ENCODE data around the gene SEPTIN5. TPM values are rescaled to one million over a fixed set of nuclear protein-coding genes. Genes with fewer than 3 reads are reported as not detected.
"Not testable (repeated sequence)": the region's sequence is repeated elsewhere in the genome, so short reads cannot be mapped to it uniquely, and the experiment has no call there.

SEPTIN5 gene
- total RNA-seq = 10 to 100 TPM; 22.9 to 29.8 TPM
- long read RNA-seq, donor 1, transcript SEPT5-201 (11 exons, 1,588 nt) = major isoform, 13 of 21 reads
- long read RNA-seq, donor 1, partial matches to known transcripts = 6 of 21 reads
- long read RNA-seq, donor 1, other reads (novel, unspliced or antisense) = 0 of 21 reads
- long read RNA-seq, donor 2, transcript SEPT5-201 (11 exons, 1,588 nt) = major isoform, 121 of 148 reads
- long read RNA-seq, donor 2, partial matches to known transcripts = 4 of 148 reads
- long read RNA-seq, donor 2, other reads (novel, unspliced or antisense) = 20 of 148 reads

DNA sequence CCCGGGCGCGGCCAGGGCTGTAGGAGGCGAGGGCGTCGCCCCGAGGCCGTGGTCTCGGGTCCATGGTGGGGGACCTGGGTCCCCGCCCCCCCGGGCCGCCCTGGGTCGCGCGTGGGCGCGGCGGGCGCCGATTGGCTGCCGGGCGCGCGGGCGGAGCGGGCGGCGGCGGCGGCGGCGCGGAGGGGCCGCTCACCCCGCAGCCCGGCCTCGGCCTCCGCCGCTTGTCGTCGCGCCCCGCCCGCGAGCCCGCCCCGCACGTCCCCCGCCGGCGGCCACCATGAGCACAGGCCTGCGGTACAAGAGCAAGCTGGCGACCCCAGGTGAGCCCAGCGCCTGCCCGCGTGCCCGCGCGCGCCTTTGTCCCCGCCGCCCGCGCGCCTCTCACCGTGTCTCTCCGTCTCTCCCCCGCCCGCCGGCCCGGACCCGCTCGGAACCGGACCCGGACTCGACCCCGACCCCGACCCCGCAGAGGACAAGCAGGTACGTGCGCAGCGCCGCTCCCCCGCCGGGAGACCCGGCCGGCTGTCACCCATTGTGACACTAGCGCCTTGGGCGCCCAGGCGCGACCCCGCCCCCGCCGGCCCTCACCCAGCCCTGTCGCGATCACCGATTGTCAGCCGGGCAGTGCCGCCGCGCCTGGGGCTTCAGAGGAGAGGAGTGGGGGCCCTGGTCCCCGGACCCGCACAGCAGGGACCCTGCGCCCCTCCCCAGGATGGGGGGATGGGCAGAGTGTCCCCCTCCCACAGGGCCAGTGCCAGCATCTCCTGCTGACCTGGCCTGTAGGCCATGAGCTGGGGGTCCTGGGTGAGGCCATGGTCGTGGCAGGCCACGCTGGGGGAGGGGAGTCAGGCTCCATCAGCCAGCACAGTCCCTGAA, at the start of gene SEPTIN5:
Gene SEPTIN5, plus strand, starts transcription at position 192 of the 876 bp plus-strand sequence. Its CDS starts 86 bp downstream, at position 278.
- no peak for DNase-seq (ENCODE audit: low spot score)
- intact Hi-C loops (cut with DNase I) = loop anchor here in 1 of 2 donors (5.0 kb wide), 1 partner anchor 32 kb away; no protein-coding TSS in a partner anchor

DNA sequence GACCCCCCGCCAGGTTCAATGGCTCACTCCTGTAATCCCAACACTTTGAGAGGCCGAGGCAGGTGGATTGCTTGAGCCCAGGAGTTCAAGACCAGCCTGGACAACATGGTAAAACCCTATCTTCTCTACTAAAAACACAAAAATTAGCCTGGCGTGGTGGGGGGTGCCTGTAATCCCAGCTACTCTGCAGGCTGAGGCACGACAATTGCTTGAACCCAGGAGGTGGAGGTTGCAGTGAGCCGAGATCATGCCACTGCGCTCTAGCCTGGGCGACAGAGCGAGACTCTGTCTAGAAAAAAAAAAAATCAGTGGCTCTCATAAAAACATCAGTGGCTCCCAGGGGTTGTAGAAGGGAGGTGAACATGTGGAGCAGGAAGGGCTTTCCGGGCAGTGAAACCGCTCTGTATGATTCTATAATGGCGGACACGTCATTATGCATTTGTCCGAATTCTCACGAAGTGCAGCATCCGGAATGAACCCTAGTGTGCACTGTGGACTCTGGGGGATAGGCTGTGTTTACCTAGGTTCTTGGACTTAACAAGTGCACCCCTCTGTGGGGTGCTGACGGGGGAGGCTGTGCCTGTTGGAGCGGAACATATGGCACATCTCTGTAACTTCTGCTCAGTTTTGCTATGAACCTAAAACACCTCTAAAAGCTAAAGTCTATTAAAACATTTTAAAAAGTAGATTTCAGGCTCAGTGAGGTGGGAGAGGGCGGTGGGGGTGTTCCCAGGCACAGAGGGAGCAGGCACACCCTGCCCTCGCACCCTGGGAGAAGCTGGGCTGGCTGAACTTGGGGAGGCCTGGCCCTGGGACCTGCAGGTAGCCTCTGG, 49.1 kb upstream of the SEPTIN5 start:
- intact Hi-C loops (cut with DNase I) = no loop called here
- no peak for DNase-seq (ENCODE audit: low spot score)

DNA sequence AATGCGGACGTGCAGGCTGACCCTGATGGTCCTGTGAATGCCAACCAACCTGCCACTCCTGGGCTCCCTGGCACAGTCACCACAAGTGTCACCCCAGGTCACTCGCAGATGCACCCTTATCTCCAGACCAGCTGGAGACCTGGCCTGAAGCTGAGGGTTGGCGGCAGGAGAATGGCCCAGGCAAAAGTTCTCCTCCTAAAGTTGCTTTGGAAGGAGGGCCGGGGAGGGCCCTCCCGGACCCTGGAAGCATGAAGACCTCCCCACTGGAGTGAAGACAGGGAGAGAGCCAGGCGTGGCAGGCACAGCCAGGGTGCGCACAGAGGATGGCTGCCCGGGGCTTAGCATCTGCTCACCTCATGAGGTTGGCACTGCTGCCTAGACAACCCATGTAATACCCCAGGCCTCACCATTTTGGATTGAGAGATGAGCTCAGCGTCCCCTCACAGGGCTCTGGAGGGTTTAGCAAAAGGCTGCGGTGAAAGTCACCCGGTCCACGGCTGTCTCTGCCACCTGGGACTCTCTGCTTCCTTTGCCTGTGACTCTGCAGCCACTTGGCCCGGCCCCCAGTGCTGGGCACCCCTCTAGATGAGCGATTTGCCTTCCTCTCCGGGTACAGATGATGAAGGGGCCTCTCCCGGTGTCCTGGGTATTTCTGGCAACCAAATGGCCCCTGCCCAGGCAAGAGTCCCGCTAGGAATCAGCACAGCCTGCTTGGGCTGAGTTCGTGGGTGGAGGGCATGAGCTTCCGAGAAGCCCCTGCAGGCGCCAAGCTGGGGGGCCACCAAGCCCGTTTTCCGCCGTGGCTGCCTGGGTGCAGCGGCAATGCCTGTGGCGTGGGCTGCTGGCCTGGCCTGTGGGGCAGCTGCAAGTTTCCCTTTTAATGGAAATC, 48.3 kb upstream of the SEPTIN5 start:
- intact Hi-C loops (cut with DNase I) = no loop called here
- DNase-seq (ENCODE audit: low spot score) = no peak

DNA sequence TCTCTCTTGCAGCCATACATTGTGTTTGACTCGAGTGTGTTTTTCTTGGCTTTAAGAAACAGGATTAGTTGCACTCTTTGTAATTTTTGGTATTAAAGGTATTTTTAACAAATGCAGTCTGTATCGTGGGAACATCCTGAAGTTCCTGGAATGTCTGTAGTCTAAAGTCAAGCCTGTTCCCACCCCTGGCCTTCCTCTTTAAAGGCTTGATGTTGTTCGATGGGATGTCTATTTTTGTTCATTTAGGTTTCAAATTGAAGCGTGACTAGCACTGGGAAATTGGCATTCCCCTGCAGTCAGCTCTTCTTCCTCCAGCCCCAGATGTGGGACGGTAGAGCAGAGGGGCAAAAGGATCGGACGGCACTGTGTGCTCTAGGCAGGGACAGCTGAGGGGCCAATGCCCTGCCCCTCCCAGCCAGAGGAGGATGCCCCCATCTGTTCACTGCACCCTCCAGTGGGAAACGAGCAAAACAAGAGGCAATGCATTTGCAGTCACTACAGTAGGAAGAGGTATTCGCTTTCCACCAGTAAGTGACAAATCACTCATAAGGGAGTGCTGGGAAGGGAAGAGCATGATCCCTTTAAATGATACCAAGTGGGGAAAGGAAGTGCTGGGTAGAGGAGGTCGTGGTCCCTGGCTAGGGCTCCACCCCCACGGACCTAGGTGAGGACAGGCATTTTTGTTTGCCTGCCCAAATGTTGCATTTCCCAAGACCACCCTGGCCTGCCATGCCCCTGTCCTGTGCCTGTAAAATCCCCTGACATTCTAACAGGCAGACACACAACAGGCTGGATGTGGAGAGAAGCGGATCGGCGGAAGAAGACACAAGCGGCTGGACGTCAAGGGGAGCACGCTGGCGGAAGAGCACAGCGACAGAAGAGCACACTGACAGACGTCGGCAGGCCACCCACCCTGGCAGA, 47.4 kb upstream of the SEPTIN5 start:
- intact Hi-C loops (cut with DNase I) = no loop called here

DNA sequence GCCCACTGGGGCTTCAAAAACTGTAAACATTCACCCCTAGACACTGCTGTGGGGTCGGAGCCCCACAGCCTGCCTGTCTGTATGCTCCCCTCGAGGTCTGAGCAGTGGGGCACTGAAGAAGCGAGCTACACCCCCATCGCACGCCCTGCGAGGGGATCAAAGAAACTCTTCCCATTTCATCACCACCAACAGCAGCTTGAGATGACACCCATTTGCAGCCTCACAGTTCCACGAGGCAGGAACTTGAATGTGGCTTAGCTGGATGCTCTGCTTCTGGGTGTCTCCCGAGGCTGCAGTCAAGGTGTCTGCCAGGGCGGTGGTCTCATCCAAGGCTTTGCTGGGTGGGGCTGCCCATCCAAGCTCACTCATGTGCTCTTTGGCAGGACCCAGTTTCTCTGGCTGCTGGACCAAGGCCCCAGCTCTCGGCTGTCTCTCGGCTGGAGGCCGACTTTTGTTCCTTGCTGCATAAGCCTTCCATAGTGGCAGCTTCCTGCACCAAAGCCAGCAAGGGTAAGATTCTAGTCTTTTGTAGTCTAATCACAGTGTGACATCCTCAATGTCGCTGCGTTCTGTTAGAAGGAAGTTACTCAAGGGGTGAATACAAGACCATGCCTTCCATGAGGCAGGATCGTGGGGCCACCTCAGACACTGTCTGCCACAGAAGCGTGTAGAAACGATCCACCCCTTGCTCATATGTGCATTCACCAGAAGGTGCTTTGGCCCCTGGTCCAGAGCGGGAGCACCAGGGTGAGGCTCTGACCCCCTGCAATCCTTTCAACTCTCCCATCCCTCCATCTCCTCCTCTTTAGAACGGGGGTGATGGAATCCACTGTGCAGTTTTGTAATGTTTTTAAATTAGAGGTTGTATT, 46.2 kb upstream of the SEPTIN5 start:
- intact Hi-C loops (cut with DNase I) = no loop called here
- DNase-seq (ENCODE audit: low spot score) = no peak

More for the DNA sequence above, 47.4 kb upstream of the SEPTIN5 start:
- no peak for DNase-seq (ENCODE audit: low spot score)

DNA sequence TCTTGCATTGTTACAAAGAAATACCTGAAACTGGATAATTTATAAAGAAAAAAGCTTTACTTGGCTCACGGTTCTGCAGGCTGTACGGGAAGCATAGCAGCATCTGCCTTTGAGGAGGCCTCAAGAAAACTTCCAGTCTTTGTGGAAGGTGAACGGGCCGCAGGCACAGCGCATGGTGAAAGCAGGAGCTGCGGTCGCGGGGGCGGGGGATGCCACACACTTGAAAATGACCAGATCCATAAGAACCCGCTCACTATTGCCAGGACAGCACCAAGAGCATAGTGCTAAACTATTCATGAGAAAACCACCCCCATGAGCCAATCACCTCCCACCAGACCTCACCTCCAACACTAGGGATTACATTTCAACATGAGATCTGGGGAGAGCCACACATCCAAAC, 45.6 kb upstream of the SEPTIN5 start:
- no peak for DNase-seq (ENCODE audit: low spot score)
- intact Hi-C loops (cut with DNase I) = no loop called here

DNA sequence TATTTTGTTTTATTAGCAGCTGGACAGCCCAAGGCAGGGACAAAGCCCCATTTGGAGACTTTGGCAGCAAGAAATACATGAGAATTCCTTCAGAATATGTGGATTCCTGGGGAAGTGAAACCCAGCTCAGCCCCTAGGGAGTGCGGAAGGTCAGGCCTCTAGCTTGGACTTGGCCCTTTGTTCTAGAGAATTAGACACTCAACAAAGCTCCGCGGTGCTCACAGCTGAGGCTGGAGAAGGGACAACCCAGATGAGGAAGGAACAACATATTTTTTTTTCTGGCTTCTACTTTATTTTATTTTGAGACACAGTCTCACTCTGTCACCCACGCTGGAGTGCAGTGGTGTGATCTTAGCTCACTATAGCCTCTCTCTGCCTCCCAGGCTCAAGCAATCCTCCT, 44.7 kb upstream of the SEPTIN5 start:
- intact Hi-C loops (cut with DNase I) = no loop called here
- DNase-seq (ENCODE audit: low spot score) = no peak

DNA sequence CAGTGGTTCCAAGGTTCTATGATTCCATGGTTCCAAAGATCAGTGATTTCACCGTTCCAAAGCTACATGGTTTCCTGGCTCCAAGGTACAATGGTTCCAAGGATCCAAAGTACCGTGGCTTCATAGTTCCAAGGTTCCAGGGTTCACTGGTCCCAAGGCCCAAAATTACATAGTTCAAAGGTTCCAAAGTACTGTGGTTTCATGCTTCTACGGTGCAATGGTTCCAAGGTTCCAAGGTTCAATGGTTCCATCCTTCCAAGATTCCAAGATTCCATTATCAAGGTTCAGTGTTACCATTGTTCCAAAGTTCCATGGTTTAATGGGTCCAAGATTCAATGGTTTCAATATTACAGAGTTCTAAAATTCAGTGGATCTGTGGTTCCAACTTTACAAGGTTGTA, 43.0 kb upstream of the SEPTIN5 start:
- intact Hi-C loops (cut with DNase I) = no loop called here
- DNase-seq (ENCODE audit: low spot score) = no peak

DNA sequence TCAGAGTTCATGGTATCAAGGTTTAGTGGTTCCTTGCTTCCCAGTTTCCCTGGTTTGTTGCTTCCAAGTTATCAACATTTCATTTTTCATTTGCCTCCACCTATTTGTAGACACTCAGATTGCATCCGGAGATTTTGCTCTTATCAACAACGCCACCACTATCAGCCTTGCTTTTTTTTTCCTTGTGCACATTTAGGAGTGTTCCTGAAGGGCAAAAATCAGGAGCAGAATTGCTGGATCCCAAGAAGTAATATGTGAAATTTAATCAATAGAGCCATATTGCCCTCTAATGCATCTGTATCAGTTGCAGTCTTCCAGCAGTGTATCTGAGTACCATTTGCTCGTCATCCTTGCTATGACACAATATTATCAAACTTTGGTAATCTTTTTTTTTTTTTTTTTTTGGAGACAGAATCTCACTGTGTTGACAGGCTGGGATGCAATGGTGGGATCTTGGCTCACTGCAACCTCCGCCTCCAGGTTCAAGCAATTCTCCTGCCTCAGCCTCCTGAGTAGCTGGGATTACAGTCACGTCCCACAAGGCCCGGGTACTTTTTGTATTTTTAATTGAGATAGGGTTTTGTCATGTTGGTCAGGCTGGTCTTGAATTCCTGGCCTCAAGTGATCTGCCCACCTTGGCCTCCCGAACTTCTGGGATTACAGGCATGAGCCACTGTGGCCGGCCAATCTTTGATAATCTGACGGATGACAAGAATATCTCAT, 42.1 kb upstream of the SEPTIN5 start:
- intact Hi-C loops (cut with DNase I) = no loop called here
- DNase-seq (ENCODE audit: low spot score) = no peak

DNA sequence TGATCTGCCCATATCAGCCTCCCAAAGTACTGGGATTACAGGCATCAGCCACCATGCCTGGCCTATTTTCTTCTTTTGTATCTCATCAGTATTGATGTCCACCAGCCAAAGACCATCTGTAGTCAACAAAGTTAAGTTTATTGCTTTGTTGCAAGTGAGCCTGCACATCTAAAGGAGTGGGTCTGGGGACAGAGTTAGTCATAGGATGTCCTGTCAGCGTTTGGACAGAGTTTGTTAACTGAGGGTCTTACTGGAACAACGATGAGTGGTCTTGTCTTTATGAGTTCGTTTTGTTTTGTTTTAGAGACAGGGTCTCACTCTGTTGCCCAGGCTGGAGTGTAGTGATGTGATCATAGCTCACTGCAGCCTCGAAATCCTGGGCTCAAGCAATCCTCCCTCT, 40.6 kb upstream of the SEPTIN5 start:
- intact Hi-C loops (cut with DNase I) = no loop called here
- DNase-seq (ENCODE audit: low spot score) = no peak

DNA sequence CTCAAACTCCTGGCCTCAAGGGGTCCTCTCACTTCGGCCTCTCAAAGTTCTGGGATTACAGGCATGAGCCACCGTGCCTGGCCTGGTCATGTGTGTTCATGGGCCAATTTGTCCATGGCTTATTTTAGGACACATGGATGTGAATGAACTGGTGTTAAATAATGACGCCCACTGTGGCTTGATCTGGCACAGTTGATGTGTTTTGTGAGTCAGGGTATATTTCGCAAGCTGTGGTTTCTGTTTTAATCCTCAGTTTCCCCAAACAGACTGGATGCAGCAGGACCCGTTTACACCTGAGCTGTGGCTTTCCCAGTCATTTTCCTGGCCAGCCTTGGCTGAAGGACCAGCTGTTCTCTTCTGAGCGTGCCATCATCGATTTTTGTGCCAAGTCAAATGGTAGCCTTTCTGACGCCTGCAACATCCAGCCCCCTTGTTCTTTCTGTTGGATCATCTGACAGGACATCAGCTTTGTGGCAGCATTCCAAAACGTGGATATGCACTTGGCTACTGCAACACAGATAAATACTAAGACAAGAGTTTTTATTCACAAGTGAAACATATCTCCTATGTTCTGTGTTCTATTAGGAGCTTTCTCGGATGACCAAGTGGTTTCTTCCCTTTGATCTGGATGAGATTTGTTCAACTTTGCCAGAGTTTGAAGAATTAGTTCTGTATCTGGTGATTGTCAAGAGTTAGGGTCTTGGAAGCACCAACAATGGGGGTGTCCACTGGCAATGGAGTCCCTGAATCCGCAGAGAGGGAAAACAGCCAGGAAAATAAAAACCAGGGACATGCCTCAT, 40.0 kb upstream of the SEPTIN5 start:
- intact Hi-C loops (cut with DNase I) = no loop called here

DNA sequence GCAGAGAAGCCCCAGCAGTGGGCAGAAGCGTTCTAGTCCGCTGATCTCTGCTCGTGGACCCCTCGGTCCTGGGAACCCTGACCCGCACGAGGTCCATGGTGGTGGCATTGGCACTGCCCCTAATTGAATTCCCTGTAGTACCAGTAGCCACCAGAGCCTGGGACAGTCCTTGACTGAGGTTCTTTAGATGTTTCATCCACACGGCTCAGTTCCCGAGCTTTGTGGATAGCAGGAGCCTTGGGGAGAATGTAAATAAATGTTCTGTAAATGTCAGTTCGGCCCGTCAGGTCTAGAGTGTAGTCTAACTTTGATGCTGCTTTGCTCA, 39.4 kb upstream of the SEPTIN5 start:
- no peak for DNase-seq (ENCODE audit: low spot score)
- intact Hi-C loops (cut with DNase I) = no loop called here

More for the DNA sequence above, 40.0 kb upstream of the SEPTIN5 start:
- DNase-seq (ENCODE audit: low spot score) = no peak

DNA sequence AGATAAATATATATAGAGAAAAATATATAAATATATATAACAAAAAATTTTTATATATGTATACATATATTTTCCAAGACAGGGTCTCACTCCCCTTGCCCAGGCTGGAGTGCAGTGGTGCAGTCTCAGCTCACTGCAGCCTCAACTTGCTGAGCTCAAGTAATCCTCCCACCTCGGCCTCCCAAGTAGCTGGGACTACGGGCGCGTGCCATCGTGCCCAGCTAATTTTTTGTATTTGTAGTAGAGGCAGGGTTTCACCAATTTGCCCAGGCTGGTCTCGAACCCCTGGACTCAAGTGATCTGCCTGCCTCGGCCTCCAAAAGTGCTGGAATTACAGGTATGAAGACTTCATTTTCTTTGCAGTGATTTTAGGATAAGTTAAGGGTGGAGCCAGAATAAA, 38.9 kb upstream of the SEPTIN5 start:
- no peak for DNase-seq (ENCODE audit: low spot score)
- intact Hi-C loops (cut with DNase I) = no loop called here

DNA sequence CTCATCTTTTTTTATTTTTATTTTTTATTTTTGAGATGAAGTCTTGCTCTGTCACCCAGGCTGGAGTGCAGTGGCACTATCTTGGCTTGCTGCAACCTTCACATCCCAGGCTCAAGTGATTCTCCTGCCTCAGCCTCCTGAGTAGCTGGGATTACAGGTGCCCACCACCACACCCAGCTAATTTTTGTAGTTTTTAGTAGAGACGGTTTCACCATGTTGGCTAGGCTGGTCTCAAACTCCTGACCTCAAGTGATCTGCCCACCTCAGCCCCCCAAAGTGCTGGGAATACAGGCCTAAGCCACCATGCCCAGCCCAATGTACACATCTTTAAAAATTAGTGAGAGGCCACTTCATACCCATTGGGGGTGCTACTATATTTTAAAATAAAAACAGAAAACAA, 37.9 kb upstream of the SEPTIN5 start:
- intact Hi-C loops (cut with DNase I) = not testable (repeated sequence)

DNA sequence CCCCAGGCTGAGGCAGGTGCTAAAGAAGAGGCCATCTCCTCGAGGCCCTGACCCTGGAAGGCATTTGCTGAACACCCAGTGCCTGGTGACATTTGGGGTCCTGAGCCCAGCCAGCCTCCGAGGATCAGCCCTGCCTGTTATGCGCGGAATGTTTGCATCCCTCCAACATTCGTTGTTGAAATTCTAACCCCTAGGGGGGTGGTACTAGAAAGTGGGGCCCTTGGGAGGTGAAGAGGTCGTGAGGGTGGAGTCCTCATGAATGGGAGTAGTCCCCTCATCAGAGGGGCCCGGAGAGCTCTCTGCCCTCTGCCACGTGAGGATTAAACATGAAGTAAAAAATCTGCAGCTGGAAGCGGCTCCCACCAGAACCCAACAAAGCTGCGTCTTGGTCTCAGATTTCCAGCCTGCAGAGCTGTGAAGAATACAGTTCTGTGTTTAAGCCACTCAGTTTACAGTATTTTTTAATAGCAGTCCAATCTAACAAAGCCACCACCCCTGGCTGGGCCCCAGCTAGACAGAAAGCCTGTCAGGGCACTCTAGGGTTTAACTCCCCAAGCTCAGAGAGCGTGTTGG, 35.3 kb upstream of the SEPTIN5 start:
- intact Hi-C loops (cut with DNase I) = no loop called here
- no peak for DNase-seq (ENCODE audit: low spot score)

More for the DNA sequence above, 37.9 kb upstream of the SEPTIN5 start:
- DNase-seq (ENCODE audit: low spot score) = not testable (repeated sequence)

Data from posterior vena cava (tissue), 2 donors.